ENCODE data around the gene TEAD1. TPM values are rescaled to one million over a fixed set of nuclear protein-coding genes. Genes with fewer than 3 reads are reported as not detected.

Gene TEAD1
- total RNA-seq, 1 experiment from 2014 or later = 102 TPM

GRCh38 chr11:12924650-12925049 is 250.4 kb downstream of the TEAD1 start:
- in situ Hi-C loops (cut with HindIII; ENCODE audit: low pct_unique_long_range_greater_than_20kb, low sequenced_read_pairs) (no loop called here), intact Hi-C loops (cut with micrococcal nuclease; ENCODE audit: unreplicated experiment) (no loop called here)
- Histone ChIP-seq H3K27me3 (ENCODE audit: control insufficient read depth, insufficient read depth, low read length) (no peaks in the 10 kb centered on the region), H3K36me3 (ENCODE audit: control insufficient read depth, insufficient read depth, low read length) (peaks cover 2% of the 10 kb centered on the region; the same call in 1 of the 2 replicates), H3K9me3 (ENCODE audit: control insufficient read depth, insufficient read depth, low read depth, low read length) (no peaks in the 10 kb centered on the region), H3K4me1 (ENCODE audit: control insufficient read depth, insufficient read depth, low read length) (no peaks in the 10 kb centered on the region), H3K27ac (ENCODE audit: low read length) (no peak overlapping the region), H3K4me3 (ENCODE audit: low read depth in 2 of 2, low read length in 2 of 2) (no peak overlapping the region)
- DNase-seq (ENCODE audit: low read depth, low spot score) (no peak), ATAC-seq (no peak)
- TF ChIP-seq POLR2AphosphoS5 (IDR thresholded peaks at IDR 0.05; ENCODE audit: low read depth, low read length) (no peak), REST (IDR thresholded peaks at IDR 0.05; ENCODE audit: insufficient read depth in 1 of 2, low read depth in 2 of 2, low read length in 1 of 2) (no peak), CTCF (IDR thresholded peaks at IDR 0.05) (no peak), SIN3A (IDR thresholded peaks at IDR 0.05; ENCODE audit: borderline replicate concordance, insufficient read depth, low read depth, low read length) (no peak), TCF7L2 (IDR thresholded peaks at IDR 0.05; ENCODE audit: low read depth, low read length) (no peak)
- ChIA-PET CTCF (no interaction called here), POLR2A (no interaction called here)
- no TSS peak for BruUV-seq (replicated peaks)

DNA sequence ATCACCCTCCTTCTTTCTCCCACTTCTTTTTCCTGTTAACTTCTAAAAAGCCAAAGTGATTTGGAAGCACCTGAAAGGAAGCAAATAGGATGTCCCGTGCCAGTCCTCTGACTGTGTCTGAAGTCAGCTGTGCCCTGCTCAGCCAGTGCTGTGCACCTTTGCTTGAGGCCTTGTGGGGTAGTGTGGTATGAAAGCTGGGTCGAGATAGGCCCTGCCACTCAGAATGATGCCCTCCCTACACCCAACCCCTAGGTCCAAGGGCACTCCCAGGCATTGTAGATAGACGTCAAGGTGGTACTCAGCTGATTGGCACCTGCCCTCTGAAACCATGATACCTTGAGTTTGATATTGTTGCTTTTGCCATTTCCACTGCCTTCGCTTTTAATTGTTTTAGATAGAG is 251.3 kb downstream of the TEAD1 start:
- TF ChIP-seq SIN3A (IDR thresholded peaks at IDR 0.05; ENCODE audit: borderline replicate concordance, insufficient read depth, low read depth, low read length) (no peak), REST (IDR thresholded peaks at IDR 0.05; ENCODE audit: insufficient read depth in 1 of 2, low read depth in 2 of 2, low read length in 1 of 2) (no peak), POLR2AphosphoS5 (IDR thresholded peaks at IDR 0.05; ENCODE audit: low read depth, low read length) (no peak), CTCF (IDR thresholded peaks at IDR 0.05) (no peak)
- DNase-seq (ENCODE audit: low read depth, low spot score) = no peak
- BruUV-seq (replicated peaks) = no TSS peak
- ChIA-PET CTCF (no interaction called here), POLR2A (no interaction called here)
- Histone ChIP-seq H3K9me3 (ENCODE audit: control insufficient read depth, insufficient read depth, low read depth, low read length) (no peaks in the 10 kb centered on the region), H3K4me1 (ENCODE audit: control insufficient read depth, insufficient read depth, low read length) (no peaks in the 10 kb centered on the region), H3K27me3 (ENCODE audit: control insufficient read depth, insufficient read depth, low read length) (no peaks in the 10 kb centered on the region), H3K27ac (ENCODE audit: low read length) (no peak overlapping the region), H3K36me3 (ENCODE audit: control insufficient read depth, insufficient read depth, low read length) (peaks cover 3% of the 10 kb centered on the region; the same call in 1 of the 2 replicates), H3K4me3 (ENCODE audit: low read depth in 2 of 2, low read length in 2 of 2) (no peak overlapping the region)
- intact Hi-C loops (cut with micrococcal nuclease; ENCODE audit: unreplicated experiment) = no loop called here
- no peak for ATAC-seq
- in situ Hi-C loops (cut with HindIII; ENCODE audit: low pct_unique_long_range_greater_than_20kb, low sequenced_read_pairs) = no loop called here
